Dermis blood vessel endothelial cell (primary cell): ENCODE data around the gene INPP4B. TPM values are rescaled to one million over a fixed set of nuclear protein-coding genes. Genes with fewer than 3 reads are reported as not detected.
"Not testable (repeated sequence)": the region's sequence is repeated elsewhere in the genome, so short reads cannot be mapped to it uniquely, and the experiment has no call there.

ENCODE experiments used
- DNase-seq: peaks from one replicate; pipeline ENCODE4 v3.0.0; 2010
- total RNA-seq: library from RNA; depleted of rRNA; stranded (reverse); fragments of >200 nt; gene quantifications from 2 replicates; pipeline ENCODE4 v1.2.3, GENCODE V29; 2014

INPP4B gene
- total RNA-seq, 1 donor from 2014 or later: 20.9 TPM

- no peak for DNase-seq
These were observed 174.6 kb downstream of the INPP4B start for GRCh38 chr4:142671516-142671915.

GRCh38 chr4:142663828-142664227, 182.3 kb downstream of the INPP4B start:
- no peak for DNase-seq

GRCh38 chr4:142660728-142661127, 185.4 kb downstream of the INPP4B start:
- no peak for DNase-seq

GRCh38 chr4:142656178-142656577, 189.9 kb downstream of the INPP4B start:
- DNase-seq: peak; percentile 13

GRCh38 chr4:142648378-142648777, 197.7 kb downstream of the INPP4B start:
- no peak for DNase-seq

GRCh38 chr4:142645475-142646108, 200.5 kb downstream of the INPP4B start:
- peak; percentile 15 for DNase-seq

GRCh38 chr4:142644628-142645027, 201.5 kb downstream of the INPP4B start:
- DNase-seq: not testable (repeated sequence)

- no peak for DNase-seq
These were observed 208.5 kb downstream of the INPP4B start for GRCh38 chr4:142637614-142638013.

- no peak for DNase-seq
These were observed 214.3 kb downstream of the INPP4B start for GRCh38 chr4:142631836-142632235.

- DNase-seq: no peak
These were observed 230.8 kb downstream of the INPP4B start for GRCh38 chr4:142615324-142615665.

- no peak for DNase-seq
These were observed 231.3 kb downstream of the INPP4B start for GRCh38 chr4:142614621-142615323.

GRCh38 chr4:142607976-142608375, 238.1 kb downstream of the INPP4B start:
- DNase-seq: no peak

- no peak for DNase-seq
These were observed 245.1 kb downstream of the INPP4B start for GRCh38 chr4:142600952-142601351.

- no peak for DNase-seq
These were observed 248.0 kb downstream of the INPP4B start for GRCh38 chr4:142598132-142598531.

- no peak for DNase-seq
These were observed 249.5 kb downstream of the INPP4B start for GRCh38 chr4:142596595-142596994.

- no peak for DNase-seq
These were observed 250.0 kb downstream of the INPP4B start for GRCh38 chr4:142596121-142596520.

GRCh38 chr4:142595222-142595871, 250.8 kb downstream of the INPP4B start:
- no peak for DNase-seq

GRCh38 chr4:142585411-142585810, 260.7 kb downstream of the INPP4B start:
- DNase-seq: no peak

- no peak for DNase-seq
These were observed 262.4 kb downstream of the INPP4B start for GRCh38 chr4:142583708-142584107.

- no peak for DNase-seq
These were observed 263.8 kb downstream of the INPP4B start for GRCh38 chr4:142582340-142582739.

GRCh38 chr4:142581881-142582280, 264.2 kb downstream of the INPP4B start:
- DNase-seq: no peak

GRCh38 chr4:142579443-142579842, 266.7 kb downstream of the INPP4B start:
- DNase-seq: no peak

GRCh38 chr4:142574306-142574705, 271.8 kb downstream of the INPP4B start:
- DNase-seq: no peak

GRCh38 chr4:142572071-142572470, 274.0 kb downstream of the INPP4B start:
- no peak for DNase-seq
